Fibroblast of lung (primary cell): ENCODE measurements around the gene H2AZ2.

Source experiments
- EZH2 ChIP-seq: IDR thresholded peaks from 2 replicates; pipeline ENCODE4 v1.5.1; 2012; ENCODE audit warnings: low read length, control low read depth, mild to moderate bottlenecking; ENCODE audit errors: missing control alignments
- TF ChIP-seq, protein P1 (sequence below), 2 donors: IDR thresholded peaks in 1 of 2; conservative IDR thresholded peaks in 1 of 2; 1 replicate in 1 of 2; 2 replicates in 1 of 2; pipeline ENCODE4 v1.5.1; 2011 to 2012; ENCODE audit warnings: low read length in 2 of 2, control low read depth in 1 of 2, inconsistent platforms in 1 of 2, low read depth in 1 of 2, mild to moderate bottlenecking in 1 of 2

GRCh38 chr7:44885394-44886317 lies 37.8 kb upstream of the H2AZ2 start, which contains the start of gene PURB:
- TF ChIP-seq, protein P1, sequence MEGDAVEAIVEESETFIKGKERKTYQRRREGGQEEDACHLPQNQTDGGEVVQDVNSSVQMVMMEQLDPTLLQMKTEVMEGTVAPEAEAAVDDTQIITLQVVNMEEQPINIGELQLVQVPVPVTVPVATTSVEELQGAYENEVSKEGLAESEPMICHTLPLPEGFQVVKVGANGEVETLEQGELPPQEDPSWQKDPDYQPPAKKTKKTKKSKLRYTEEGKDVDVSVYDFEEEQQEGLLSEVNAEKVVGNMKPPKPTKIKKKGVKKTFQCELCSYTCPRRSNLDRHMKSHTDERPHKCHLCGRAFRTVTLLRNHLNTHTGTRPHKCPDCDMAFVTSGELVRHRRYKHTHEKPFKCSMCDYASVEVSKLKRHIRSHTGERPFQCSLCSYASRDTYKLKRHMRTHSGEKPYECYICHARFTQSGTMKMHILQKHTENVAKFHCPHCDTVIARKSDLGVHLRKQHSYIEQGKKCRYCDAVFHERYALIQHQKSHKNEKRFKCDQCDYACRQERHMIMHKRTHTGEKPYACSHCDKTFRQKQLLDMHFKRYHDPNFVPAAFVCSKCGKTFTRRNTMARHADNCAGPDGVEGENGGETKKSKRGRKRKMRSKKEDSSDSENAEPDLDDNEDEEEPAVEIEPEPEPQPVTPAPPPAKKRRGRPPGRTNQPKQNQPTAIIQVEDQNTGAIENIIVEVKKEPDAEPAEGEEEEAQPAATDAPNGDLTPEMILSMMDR (conservative IDR thresholded peaks at IDR 0.05 in 1 of 2, IDR thresholded peaks at IDR 0.05 in 1 of 2; ENCODE audit: low read depth in 1 of 2, low read length in 2 of 2): no peak
- no peak for TF ChIP-seq EZH2
